T-cell (primary cell): ENCODE data around the gene CTXN1. TPM values are rescaled to one million over a fixed set of nuclear protein-coding genes. Genes with fewer than 3 reads are reported as not detected.
A peak's percentile ranks its signal among the peaks of the same experiment; 100 is the strongest.

Experiments used
- ATAC-seq, 4 experiments: fragments of 200-7000 bp in 3 of 4; fragments of 150-1000 bp in 1 of 4; cut with Tn5 transposase; replicated peaks in 1 of 4; 1 replicate in 3 of 4; 2 replicates in 1 of 4; pipeline ENCODE4 v1.10.0; 2021; ENCODE audit warnings: moderate library complexity in 3 of 4, mild to moderate bottlenecking in 2 of 4, moderate number of reproducible peaks in 1 of 4
- CTCF ChIA-PET, 2 donors: fragments of 300-600 bp; sonication (Branson Sonifier 250); formaldehyde crosslinking; loops; one replicate each; lab custom pipeline; 2022; ENCODE audit warnings: antibody characterized with exemption in 2 of 2; lab: Charles Lee
- POLR2A ChIA-PET, 2 donors: fragments of 300-600 bp; sonication (Branson Sonifier 250); formaldehyde crosslinking; loops; one replicate each; lab custom pipeline; 2022; ENCODE audit warnings: antibody characterized with exemption in 2 of 2; lab: Charles Lee
- DNase-seq, 35 experiments: peaks; one replicate each; pipeline versions ENCODE4 v3.0.0 to v3.0.0-alpha.2; 2013 to 2023
- H3K27ac ChIP-seq: one replicate; pipeline ENCODE4 v1.5.1; 2013; ENCODE audit warnings: low read length
- H3K27me3 ChIP-seq, 2 experiments: replicated peaks in 1 of 2; 1 replicate in 1 of 2; 2 replicates in 1 of 2; pipeline versions ENCODE4 v1.6.1 to v1.7.0; 2013; ENCODE audit warnings: low read length in 1 of 2, mixed read lengths in 1 of 2; ENCODE audit not compliant: control insufficient read depth in 2 of 2, insufficient read depth in 2 of 2; ENCODE audit errors: extremely low read depth in 1 of 2
- H3K36me3 ChIP-seq, 2 donors: 1 replicate in 1 of 2; 2 replicates in 1 of 2; pipeline versions ENCODE4 v1.6.1 to v1.7.0; 2013; ENCODE audit warnings: low read length in 1 of 2; ENCODE audit not compliant: control insufficient read depth in 2 of 2, insufficient read depth in 1 of 2; ENCODE audit errors: extremely low read depth in 1 of 2
- H3K4me1 ChIP-seq, 2 experiments: 1 replicate in 1 of 2; 2 replicates in 1 of 2; pipeline versions ENCODE4 v1.6.1 to v1.7.0; 2013; ENCODE audit warnings: low read length in 2 of 2, mixed read lengths in 1 of 2; ENCODE audit not compliant: insufficient read depth in 2 of 2, control insufficient read depth in 1 of 2; ENCODE audit errors: extremely low read depth in 1 of 2
- H3K4me3 ChIP-seq, 2 donors: 1 replicate in 1 of 2; 2 replicates in 1 of 2; pipeline versions ENCODE4 v1.5.1 to v1.7.0; 2013; ENCODE audit warnings: mild to moderate bottlenecking in 2 of 2, low read length in 1 of 2, moderate library complexity in 1 of 2; ENCODE audit not compliant: control insufficient read depth in 1 of 2; ENCODE audit errors: extremely low read depth in 1 of 2
- H3K9me3 ChIP-seq: 2 replicates; pipeline ENCODE4 v1.7.0; 2013
- H3K27ac Mint-ChIP-seq, 2 donors: one replicate each; pipeline ENCODE4 v1.8.0; 2020 to 2021; ENCODE audit warnings: mild to moderate bottlenecking in 2 of 2, mixed read lengths in 2 of 2
- H3K27me3 Mint-ChIP-seq, 2 donors: one replicate each; pipeline ENCODE4 v1.8.0; 2021 to 2022; ENCODE audit warnings: mixed read lengths in 2 of 2
- H3K36me3 Mint-ChIP-seq: one replicate; pipeline ENCODE4 v1.8.0; 2021; ENCODE audit warnings: mixed read lengths
- H3K4me1 Mint-ChIP-seq, 3 donors: one replicate each; pipeline ENCODE4 v1.8.0; 2020 to 2022; ENCODE audit warnings: mixed read lengths in 3 of 3, mild to moderate bottlenecking in 1 of 3
- H3K4me3 Mint-ChIP-seq, 3 donors: one replicate each; pipeline ENCODE4 v1.8.0; 2020 to 2022; ENCODE audit warnings: mild to moderate bottlenecking in 3 of 3, mixed read lengths in 3 of 3, moderate library complexity in 3 of 3
- H3K9me3 Mint-ChIP-seq, 3 donors: one replicate each; pipeline ENCODE4 v1.8.0; 2020 to 2022; ENCODE audit warnings: mixed read lengths in 3 of 3
- WGBS: methylation state at CpG from one replicate; pipeline ENCODE4 v1.1.5; 2013; ENCODE audit warnings: missing lambda C conversion rate; ENCODE audit not compliant: insufficient coverage; 5-methylcytosine and 5-hydroxymethylcytosine counted together
- total RNA-seq, 35 experiments: library from RNA in 6 of 35; stranded (reverse) in 6 of 35; fragments of 120-200 nt in 1 of 35; gene quantifications; one replicate each; pipeline versions ENCODE4 v1.2.1 to v1.2.4 and lab custom pipeline; 2013 to 2026

CTXN1 gene
- total RNA-seq, 5 donors from 2014 or later (not counting 1 experiment from before 2014, with no cell fraction given): 0.19 to 0.47 (median 0.30) TPM; not detected in 1

GRCh38 chr19:7917267-7918061, 8.5 kb downstream of the CTXN1 start:
- H3K4me1 Mint-ChIP-seq: peaks cover 29 to 46% (median 35%) of the 10 kb centered on the region in 3 donors
- CTCF ChIA-PET: interaction anchor here in 1 of 2 donors (0.6 to 1.1 kb wide), 3 partner anchors 11 to 84 kb away, joined by 3 to 6 read pairs (median 3); partner anchors contain the start of gene MAP2K7

GRCh38 chr19:7916955-7917266, 9.0 kb downstream of the CTXN1 start:
- H3K27me3 ChIP-seq: peaks cover 3 to 54% of the 10 kb centered on the region in 2 experiments
- H3K4me3 Mint-ChIP-seq: peak overlapping the region; percentile 69 to 76 (median 72)
- CTCF ChIA-PET: no interaction called here
- H3K9me3 ChIP-seq: no peaks in the 10 kb centered on the region
- peaks cover 25 to 41% (median 34%) of the 10 kb centered on the region in 3 donors for H3K4me1 Mint-ChIP-seq
- H3K27ac ChIP-seq: no peak overlapping the region
- POLR2A ChIA-PET: no interaction called here
- DNase-seq: no peak
- 6% methylated on average over 12 of the region's 12 CpGs for WGBS
- ATAC-seq: no peak
- H3K27ac Mint-ChIP-seq: no peak overlapping the region
- peak overlapping the region; percentile 27 to 55 for H3K4me3 ChIP-seq
- no peaks in the 10 kb centered on the region for H3K9me3 Mint-ChIP-seq
- peaks cover 8 to 10% of the 10 kb centered on the region in 2 donors for H3K36me3 ChIP-seq
- H3K36me3 Mint-ChIP-seq: peaks cover 10% of the 10 kb centered on the region
- H3K4me1 ChIP-seq: peaks cover 17 to 57% of the 10 kb centered on the region in 2 experiments
- peaks cover 10 to 38% of the 10 kb centered on the region in 2 donors for H3K27me3 Mint-ChIP-seq

More at GRCh38 chr19:7917267-7918061, 8.5 kb downstream of the CTXN1 start:
- H3K36me3 Mint-ChIP-seq: peaks cover 7% of the 10 kb centered on the region
- H3K27me3 Mint-ChIP-seq: peaks cover 10 to 38% of the 10 kb centered on the region in 2 donors
- WGBS: 1% methylated on average over 69 of the region's 71 CpGs
- peak overlapping the region; percentile 27 to 55 for H3K4me3 ChIP-seq
- H3K27me3 ChIP-seq: peaks cover 3 to 54% of the 10 kb centered on the region in 2 experiments
- POLR2A ChIA-PET: no interaction called here
- ATAC-seq (peak; percentile 8 to 19 (median 15)), DNase-seq (peak in 27 of 35 experiments; percentile 25 to 75 (median 45))
- H3K4me1 ChIP-seq: peaks cover 17 to 62% of the 10 kb centered on the region in 2 experiments
- peak overlapping the region; percentile 69 to 76 (median 72) for H3K4me3 Mint-ChIP-seq
- no peaks in the 10 kb centered on the region for H3K9me3 ChIP-seq
- no peaks in the 10 kb centered on the region for H3K9me3 Mint-ChIP-seq
- no peak overlapping the region for H3K27ac ChIP-seq
- peaks cover 6 to 11% of the 10 kb centered on the region in 2 donors for H3K36me3 ChIP-seq
- H3K27ac Mint-ChIP-seq: no peak overlapping the region

- Mint-ChIP-seq H3K36me3 (peaks cover 14% of the 10 kb centered on the region), H3K4me1 (peaks cover 23 to 35% (median 29%) of the 10 kb centered on the region in 3 donors), H3K4me3 (peak overlapping the region; percentile 34 to 72 (median 51)), H3K9me3 (no peaks in the 10 kb centered on the region), H3K27ac (peak overlapping the region in 1 of 2 donors; percentile 11), H3K27me3 (peaks cover 10 to 38% of the 10 kb centered on the region in 2 donors)
- DNase-seq (peak in 28 of 35 experiments; percentile 23 to 75 (median 46)), ATAC-seq (no peak)
- under 1% methylated on average over 104 of the region's 104 CpGs for WGBS
- Histone ChIP-seq H3K9me3 (no peaks in the 10 kb centered on the region), H3K4me3 (peak overlapping the region; percentile 31 to 55), H3K36me3 (peaks cover 4 to 14% of the 10 kb centered on the region in 2 donors), H3K27me3 (peaks cover 3 to 54% of the 10 kb centered on the region in 2 experiments), H3K27ac (no peak overlapping the region), H3K4me1 (peaks cover 14 to 51% of the 10 kb centered on the region in 2 experiments)
- CTCF ChIA-PET: no interaction called here
- POLR2A ChIA-PET: interaction anchor here in 1 of 2 donors (1.0 kb wide), 1 partner anchor 12 kb away, joined by 4 read pairs; the partner anchor contains the start of gene MAP2K7
Measured at GRCh38 chr19:7916103-7916954, 9.6 kb downstream of the CTXN1 start.

GRCh38 chr19:7915250-7916102, 10.5 kb downstream of the CTXN1 start:
- WGBS: 53% methylated on average over 19 of the region's 24 CpGs
- peaks cover 16 to 30% (median 26%) of the 10 kb centered on the region in 3 donors for H3K4me1 Mint-ChIP-seq
- Histone ChIP-seq H3K36me3 (peaks cover 9 to 23% of the 10 kb centered on the region in 2 donors), H3K27ac (no peak overlapping the region), H3K4me3 (peak overlapping the region; percentile 31 to 38), H3K27me3 (peaks cover 3 to 54% of the 10 kb centered on the region in 2 experiments), H3K4me1 (peaks cover 10 to 46% of the 10 kb centered on the region in 2 experiments), H3K9me3 (no peaks in the 10 kb centered on the region)
- H3K27ac Mint-ChIP-seq: peak overlapping the region in 1 of 2 donors; percentile 27
- ChIA-PET CTCF (no interaction called here), POLR2A (interaction anchor here in 1 of 2 donors (1.0 kb wide), 1 partner anchor 11 kb away, joined by 4 read pairs; the partner anchor contains the start of gene MAP2K7)
- DNase-seq (no peak), ATAC-seq (no peak)
- peaks cover 20% of the 10 kb centered on the region for H3K36me3 Mint-ChIP-seq
- H3K4me3 Mint-ChIP-seq: peak overlapping the region; percentile 43 to 72 (median 58)
- H3K27me3 Mint-ChIP-seq: peaks cover 10 to 38% of the 10 kb centered on the region in 2 donors
- no peaks in the 10 kb centered on the region for H3K9me3 Mint-ChIP-seq

- no peak for DNase-seq
- Histone ChIP-seq H3K36me3 (peaks cover 14 to 30% of the 10 kb centered on the region in 2 donors), H3K4me3 (peak within 1 kb of the TSS in 1 of 2 donors; percentile 38), H3K9me3 (no peaks in the 10 kb centered on the region), H3K27ac (no peak within 1 kb of the TSS), H3K4me1 (peaks cover 7 to 41% of the 10 kb centered on the region in 2 experiments), H3K27me3 (peaks cover 3 to 51% of the 10 kb centered on the region in 2 experiments)
- Mint-ChIP-seq H3K27me3 (peaks cover 7 to 33% of the 10 kb centered on the region in 2 donors), H3K27ac (peak within 1 kb of the TSS in 1 of 2 donors; percentile 27), H3K4me1 (peaks cover 9 to 24% (median 20%) of the 10 kb centered on the region in 3 donors), H3K4me3 (peak within 1 kb of the TSS; percentile 43 to 72 (median 58)), H3K9me3 (no peaks in the 10 kb centered on the region), H3K36me3 (peaks cover 21% of the 10 kb centered on the region)
- 92% methylated on average over 4 of the region's 12 CpGs for WGBS
- CTCF ChIA-PET: no interaction called here
- ATAC-seq: no peak
- POLR2A ChIA-PET: no interaction called here
Measured at GRCh38 chr19:7914598-7915045, 11.3 kb downstream of the CTXN1 start, which contains the start of gene TGFBR3L. Gene TGFBR3L, plus strand, starts transcription at chr19:7914830.
